Esophagus muscularis mucosa (tissue), 4 donors: ENCODE data around the gene CEP55. TPM values are rescaled to one million over a fixed set of nuclear protein-coding genes. Genes with fewer than 3 reads are reported as not detected.

ENCODE experiments used
- DNase-seq: peaks from one replicate; pipeline ENCODE4 v3.0.0-alpha.2; 2017; ENCODE audit errors: extremely low spot score
- H3K27ac ChIP-seq, 4 donors: fragments of 200-600 bp; sonication (generic); replicated peaks in 1 of 4; 1 replicate in 3 of 4; 2 replicates in 1 of 4; pipeline ENCODE4 v1.5.1; 2016 to 2019; ENCODE audit warnings: mild to moderate bottlenecking in 1 of 4
- H3K27me3 ChIP-seq, 4 donors: fragments of 200-600 bp; sonication (generic); one replicate each; pipeline versions ENCODE4 v1.5.1 to v1.6.0; 2016 to 2019
- H3K36me3 ChIP-seq, 4 donors: fragments of 200-600 bp; sonication (generic); one replicate each; pipeline ENCODE4 v1.5.1; 2016 to 2019
- H3K4me1 ChIP-seq, 4 donors: fragments of 200-600 bp; sonication (generic); one replicate each; pipeline ENCODE4 v1.5.1; 2016 to 2019
- H3K4me3 ChIP-seq, 4 donors: fragments of 200-600 bp; sonication (generic); 1 replicate in 2 of 4; 2 replicates in 2 of 4; pipeline ENCODE4 v1.5.1; 2016 to 2019; ENCODE audit warnings: mild to moderate bottlenecking in 4 of 4, moderate library complexity in 1 of 4
- H3K9me3 ChIP-seq, 4 donors: fragments of 200-600 bp; sonication (generic); 1 replicate in 3 of 4; 2 replicates in 1 of 4; pipeline ENCODE4 v1.5.1; 2016 to 2019
- CTCF ChIP-seq, 3 experiments: fragments of 200-600 bp in 2 of 3; fragments of 450-650 bp in 1 of 3; sonication (generic) in 2 of 3; IDR thresholded peaks; one replicate each; pipeline ENCODE4 v1.5.1; 2017 to 2019; ENCODE audit warnings: antibody characterized with exemption in 3 of 3, mild to moderate bottlenecking in 2 of 3, moderate library complexity in 1 of 3
- EP300 ChIP-seq: sonication (generic); formaldehyde crosslinking; IDR thresholded peaks from one replicate; pipeline ENCODE4 v1.6.1; 2017; ENCODE audit warnings: antibody characterized with exemption
- POLR2A ChIP-seq: fragments of 450-650 bp; IDR thresholded peaks from one replicate; pipeline ENCODE4 v1.6.1; 2017; ENCODE audit warnings: antibody characterized with exemption, moderate library complexity, mild to moderate bottlenecking, low read depth
- POLR2AphosphoS5 ChIP-seq, 2 donors: sonication (generic); formaldehyde crosslinking; IDR thresholded peaks; one replicate each; pipeline ENCODE4 v1.6.1; 2017; ENCODE audit warnings: antibody characterized with exemption in 2 of 2
- whole genome bisulfite sequencing: methylation state at CpG from one replicate; pipeline ENCODE4 v1.1.5; 2018; 5-methylcytosine and 5-hydroxymethylcytosine counted together
- intact Hi-C: fragments of 100-400 bp; cut with DNase I; formaldehyde crosslinking; loops from one replicate; pipeline ENCODE4 v1.15.1; 2023
- total RNA-seq, 4 donors: library from RNA; depleted of rRNA; stranded (reverse); fragments of >200 nt; gene quantifications; one replicate each; pipeline versions ENCODE4 v1.1.0 to v1.2.1, GENCODE V29; 2016

CEP55 gene
- total RNA-seq, 4 donors from 2014 or later = 0.19 to 0.80 (median 0.50) TPM; not detected in 1

- Histone ChIP-seq H3K27me3 (no peaks in the 10 kb centered on the region), H3K27ac (no peak overlapping the region), H3K36me3 (no peaks in the 10 kb centered on the region), H3K4me1 (peaks cover 0 to 3% (median 1%) of the 10 kb centered on the region in 4 donors), H3K4me3 (no peak overlapping the region), H3K9me3 (no peaks in the 10 kb centered on the region)
- no peak for DNase-seq
- intact Hi-C loops = loop anchor here (10.0 kb wide), 1 partner anchor 127 kb away; no protein-coding TSS in a partner anchor
- TF ChIP-seq EP300 (no peak), POLR2AphosphoS5 (IDR thresholded peaks at IDR 0.05) (no peak), CTCF (IDR thresholded peaks at IDR 0.05) (no peak), POLR2A (no peak)
Measured at GRCh38 chr10:93547522-93547921, 51.1 kb downstream of the CEP55 start.

DNA sequence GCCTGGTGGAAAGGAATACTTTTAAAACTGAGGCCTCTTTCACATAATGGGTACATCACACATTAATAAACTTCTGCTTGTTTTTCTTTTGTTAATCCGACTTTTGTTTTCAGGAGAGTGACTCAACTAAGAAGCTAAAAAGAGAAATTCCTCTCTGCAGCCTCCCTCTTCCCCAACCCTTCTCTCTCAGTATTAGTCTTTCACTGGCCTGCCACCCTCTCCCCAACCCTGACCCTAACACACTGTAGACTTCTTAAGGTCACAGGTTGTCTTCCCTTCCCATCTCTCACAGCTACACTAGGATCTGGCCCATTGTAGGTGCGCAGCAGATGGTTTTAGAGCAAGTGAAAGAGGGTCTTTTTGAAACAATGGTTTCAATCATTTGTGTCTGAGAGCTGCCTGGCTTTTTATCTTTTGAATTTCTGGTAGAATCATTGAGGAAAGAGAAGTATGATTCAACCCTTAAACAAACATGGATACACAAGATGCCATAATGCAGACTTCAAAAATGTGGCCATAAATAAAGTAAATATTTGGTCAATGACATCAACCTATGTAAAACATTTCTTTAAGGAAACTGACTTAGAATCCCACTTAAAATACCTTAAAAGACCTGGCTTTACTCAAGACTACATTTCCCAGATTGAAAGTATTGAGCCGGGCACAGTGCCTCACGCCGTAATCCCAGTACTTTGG, 52.1 kb downstream of the CEP55 start:
- H3K27ac ChIP-seq = no peak overlapping the region
- H3K9me3 ChIP-seq = no peaks in the 10 kb centered on the region
- TF ChIP-seq POLR2AphosphoS5 (IDR thresholded peaks at IDR 0.05) (no peak), CTCF (IDR thresholded peaks at IDR 0.05) (no peak), EP300 (no peak), POLR2A (no peak)
- H3K36me3 ChIP-seq = no peaks in the 10 kb centered on the region
- no peaks in the 10 kb centered on the region for H3K27me3 ChIP-seq
- no peaks in the 10 kb centered on the region for H3K4me1 ChIP-seq
- intact Hi-C loops = loop anchor here (10.0 kb wide), 1 partner anchor 126 kb away; no protein-coding TSS in a partner anchor
- DNase-seq = no peak
- no peak overlapping the region for H3K4me3 ChIP-seq
- 72% methylated on average over 5 of the region's 5 CpGs for WGBS

DNA sequence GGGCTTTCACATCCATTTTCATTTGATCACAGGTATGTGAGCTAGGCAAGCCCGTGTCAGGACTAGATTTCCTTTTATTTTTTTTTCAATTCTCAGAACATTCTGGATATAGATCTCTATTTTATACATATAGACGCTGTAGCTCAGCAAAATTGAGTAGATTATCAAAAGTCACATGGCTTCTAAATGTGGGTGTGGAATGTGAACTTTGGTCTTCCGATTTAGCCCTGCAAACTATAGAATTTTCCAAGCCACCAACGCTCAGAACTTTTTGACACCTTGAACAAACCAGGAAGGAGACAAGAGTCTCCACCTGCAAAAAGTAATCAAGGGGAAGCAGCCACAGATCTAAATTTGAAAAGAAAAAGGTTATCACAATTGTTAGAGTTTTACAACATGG, 54.2 kb downstream of the CEP55 start:
- Histone ChIP-seq H3K9me3 (no peaks in the 10 kb centered on the region), H3K4me3 (no peak overlapping the region), H3K27me3 (no peaks in the 10 kb centered on the region), H3K4me1 (no peaks in the 10 kb centered on the region), H3K36me3 (no peaks in the 10 kb centered on the region), H3K27ac (no peak overlapping the region)
- no peak for DNase-seq
- intact Hi-C loops = no loop called here
- WGBS = 85% methylated on average over 4 of the region's 4 CpGs
- TF ChIP-seq POLR2A (no peak), EP300 (no peak), CTCF (IDR thresholded peaks at IDR 0.05) (no peak), POLR2AphosphoS5 (IDR thresholded peaks at IDR 0.05) (no peak)

DNA sequence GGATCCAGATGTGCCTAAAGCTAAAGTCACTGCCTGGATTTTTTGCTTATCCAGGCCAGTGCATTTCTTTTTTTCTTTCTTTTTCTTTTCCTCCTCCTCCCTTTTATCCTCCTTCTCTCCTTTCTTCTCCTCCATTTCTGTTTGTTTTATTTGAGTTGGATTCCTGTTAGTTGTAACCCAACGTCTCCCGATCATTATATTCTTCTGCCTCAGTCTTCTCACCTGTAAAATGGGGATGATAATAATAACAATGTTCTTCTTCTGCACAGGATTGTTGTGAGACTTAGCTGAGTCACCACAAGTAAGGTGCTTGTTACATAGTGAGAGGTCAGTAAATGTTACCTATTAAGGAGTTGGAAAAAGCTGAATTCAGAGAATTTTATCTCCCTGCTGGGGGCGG, 56.4 kb downstream of the CEP55 start:
- 89% methylated on average over 3 of the region's 3 CpGs for WGBS
- Histone ChIP-seq H3K4me1 (no peaks in the 10 kb centered on the region), H3K9me3 (no peaks in the 10 kb centered on the region), H3K4me3 (no peak overlapping the region), H3K36me3 (no peaks in the 10 kb centered on the region), H3K27ac (no peak overlapping the region), H3K27me3 (no peaks in the 10 kb centered on the region)
- intact Hi-C loops = no loop called here
- TF ChIP-seq EP300 = no peak
- TF ChIP-seq POLR2A = no peak
- no peak for TF ChIP-seq CTCF (IDR thresholded peaks at IDR 0.05)
- no peak for TF ChIP-seq POLR2AphosphoS5 (IDR thresholded peaks at IDR 0.05)
- DNase-seq = no peak
